TTC549 (cell line): Measurements from ENCODE around the gene AKT3.
A peak's percentile ranks its signal among the peaks of the same experiment; 100 is the strongest.

ENCODE experiments used
- FAIRE-seq: peaks from 2 replicates; lab custom pipeline; 2012; peaks lifted over from hg19 to GRCh38; lab: Jason Lieb, UNC

The AKT3 gene

GRCh38 chr1:243550276-243550675, 299.8 kb downstream of the AKT3 start:
- FAIRE-seq = no peak

DNA sequence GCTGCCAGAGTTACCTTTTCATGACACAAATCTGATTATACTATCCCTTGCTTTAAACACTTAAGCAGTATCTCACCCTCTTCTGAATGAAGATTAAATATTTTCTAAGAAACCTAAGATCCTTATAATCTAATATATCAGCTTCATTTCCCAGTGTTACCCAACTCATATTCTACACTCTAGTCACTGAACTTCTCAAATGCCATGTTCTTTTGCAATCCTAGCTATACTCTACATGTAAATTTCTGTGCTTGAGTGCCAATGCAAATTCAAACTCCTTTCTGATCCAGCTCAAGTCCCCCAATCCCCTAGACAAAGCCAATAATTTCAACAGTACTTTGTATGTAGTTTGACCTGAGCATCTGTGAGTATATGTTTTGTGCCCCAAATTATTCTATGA, 300.3 kb downstream of the AKT3 start:
- no peak for FAIRE-seq

DNA sequence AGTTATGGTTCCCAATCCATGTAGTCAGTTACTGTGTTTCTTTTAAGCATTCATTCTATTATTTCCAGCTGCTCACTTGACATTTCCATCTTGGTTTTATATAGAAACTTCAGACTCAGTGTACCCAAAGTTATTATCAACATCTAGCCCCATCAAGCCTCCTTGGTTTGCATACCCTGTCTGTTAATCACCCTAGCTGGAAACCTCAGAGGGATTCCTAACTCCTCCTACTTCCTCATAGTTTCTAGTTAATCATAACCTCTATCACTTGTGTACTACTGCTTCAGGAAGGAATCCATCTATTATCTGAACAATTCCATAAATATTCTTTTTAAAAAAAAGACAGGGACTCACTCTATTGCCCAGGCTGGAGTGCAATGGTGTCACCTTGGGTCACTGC, 300.9 kb downstream of the AKT3 start:
- no peak for FAIRE-seq

GRCh38 chr1:243548516-243548915, 301.5 kb downstream of the AKT3 start:
- FAIRE-seq = no peak

- FAIRE-seq = no peak
These were observed 302.2 kb downstream of the AKT3 start for GRCh38 chr1:243547891-243548290.

GRCh38 chr1:243546457-243546856, 303.6 kb downstream of the AKT3 start:
- no peak for FAIRE-seq

DNA sequence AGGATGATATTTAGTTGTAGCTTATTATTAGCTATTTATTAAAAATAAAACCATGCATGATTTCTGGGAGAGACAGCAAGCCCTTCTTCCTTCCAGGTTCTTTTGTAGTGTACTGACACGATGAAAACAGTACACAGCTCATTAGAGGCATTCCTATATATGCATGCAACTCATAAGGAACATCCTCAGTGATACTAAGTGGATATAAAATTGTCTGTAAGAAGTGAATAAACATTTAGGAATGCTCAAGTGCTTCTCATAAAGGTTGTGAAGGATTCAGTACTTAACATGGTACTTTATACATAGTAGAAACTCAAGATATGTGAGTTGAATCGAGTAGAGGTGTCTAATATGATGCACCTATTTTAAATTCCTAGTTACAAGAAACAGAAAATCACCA, 306.5 kb downstream of the AKT3 start:
- FAIRE-seq = no peak

- no peak for FAIRE-seq
These were observed 307.2 kb downstream of the AKT3 start for GRCh38 chr1:243542739-243543415.

- peak; percentile 32 for FAIRE-seq
These were observed 310.4 kb downstream of the AKT3 start for GRCh38 chr1:243539636-243540035.

- peak; percentile 98 for FAIRE-seq
These were observed 315.0 kb downstream of the AKT3 start for GRCh38 chr1:243535014-243535413.

DNA sequence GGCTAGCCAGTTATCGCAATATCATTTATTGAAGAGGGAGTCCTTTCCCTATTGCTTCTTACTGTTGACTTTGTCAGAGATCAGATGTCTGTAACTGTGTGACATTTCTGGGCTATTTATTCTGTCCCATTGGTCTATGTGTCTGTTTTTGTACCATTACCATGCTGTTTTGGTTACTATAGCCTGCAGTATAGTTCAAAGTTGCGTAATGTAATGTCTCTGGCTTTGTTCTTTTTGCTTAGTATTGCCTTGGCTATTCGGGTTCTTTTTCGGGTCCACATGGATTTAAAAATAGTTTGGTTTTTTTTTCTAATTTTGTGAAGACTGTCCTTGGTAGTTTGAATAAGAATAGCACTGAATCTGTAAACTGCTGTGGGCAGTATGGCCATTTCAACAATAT, 320.5 kb downstream of the AKT3 start:
- no peak for FAIRE-seq

GRCh38 chr1:243528459-243529121, 321.5 kb downstream of the AKT3 start:
- no peak for FAIRE-seq

DNA sequence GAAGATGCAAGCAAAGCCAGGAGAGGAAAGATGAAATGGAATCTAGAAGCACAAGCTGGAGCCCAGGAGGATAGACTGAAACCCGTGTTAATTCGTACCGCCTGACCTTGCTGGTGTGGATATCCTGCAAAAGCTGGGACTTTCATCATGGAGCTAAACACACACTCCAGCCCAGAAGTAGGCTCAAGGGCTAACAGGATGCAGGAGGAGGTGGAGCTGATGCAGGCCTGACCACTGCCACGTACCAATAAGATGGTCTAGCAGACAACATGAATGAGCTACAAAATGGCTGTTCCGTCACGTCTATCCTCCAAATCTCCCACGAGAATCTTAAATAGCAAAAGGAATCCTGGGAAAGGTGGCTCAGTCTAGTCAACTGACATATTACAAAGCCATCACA, 323.9 kb downstream of the AKT3 start:
- FAIRE-seq = no peak

- FAIRE-seq = no peak
These were observed 325.0 kb downstream of the AKT3 start for GRCh38 chr1:243525085-243525487.

- FAIRE-seq = no peak
These were observed 326.3 kb downstream of the AKT3 start for GRCh38 chr1:243523766-243524165.

GRCh38 chr1:243520831-243521230, 329.2 kb downstream of the AKT3 start:
- no peak for FAIRE-seq

- FAIRE-seq = no peak
These were observed 335.1 kb downstream of the AKT3 start for GRCh38 chr1:243514927-243515326.

DNA sequence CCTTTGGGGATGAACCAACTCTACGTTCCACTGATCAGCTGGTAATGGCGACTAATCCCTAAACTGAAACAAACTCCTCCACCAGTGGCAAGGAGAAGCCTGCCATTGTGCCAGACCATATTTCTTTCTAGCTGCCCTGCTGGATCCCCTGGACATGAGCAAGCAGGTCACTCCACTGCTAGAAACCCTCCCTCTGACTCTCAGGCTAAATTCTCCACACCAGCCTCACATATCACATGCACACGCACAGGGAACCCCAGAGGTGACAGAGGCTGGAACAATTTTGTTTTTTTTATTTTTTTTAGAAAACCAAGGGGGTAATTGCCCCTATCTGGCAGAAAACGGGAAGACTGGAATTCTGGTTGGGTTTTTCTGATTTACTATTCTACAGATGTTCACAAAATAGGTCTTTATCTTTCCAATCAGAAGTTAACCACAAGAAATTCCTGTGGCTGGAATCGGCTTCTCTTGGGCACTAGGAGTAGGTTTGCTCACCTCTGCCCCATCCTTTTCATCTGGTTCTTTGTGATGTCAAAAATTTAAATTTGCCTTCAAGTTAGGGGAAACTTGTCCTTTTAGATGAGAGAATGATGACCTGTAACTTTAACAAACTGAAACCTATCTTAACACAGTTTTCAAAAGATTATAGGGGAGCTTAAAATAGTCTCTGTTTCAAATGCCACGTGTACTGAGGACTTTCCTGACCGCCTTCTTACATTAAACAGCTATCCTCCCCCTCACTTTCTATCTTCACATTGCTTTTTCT, 336.1 kb downstream of the AKT3 start:
- FAIRE-seq = no peak

- no peak for FAIRE-seq
These were observed 339.1 kb downstream of the AKT3 start for GRCh38 chr1:243510928-243511327.

GRCh38 chr1:243508943-243509342, 341.1 kb downstream of the AKT3 start:
- FAIRE-seq = no peak

GRCh38 chr1:243508303-243508713, 341.7 kb downstream of the AKT3 start:
- FAIRE-seq = no peak

DNA sequence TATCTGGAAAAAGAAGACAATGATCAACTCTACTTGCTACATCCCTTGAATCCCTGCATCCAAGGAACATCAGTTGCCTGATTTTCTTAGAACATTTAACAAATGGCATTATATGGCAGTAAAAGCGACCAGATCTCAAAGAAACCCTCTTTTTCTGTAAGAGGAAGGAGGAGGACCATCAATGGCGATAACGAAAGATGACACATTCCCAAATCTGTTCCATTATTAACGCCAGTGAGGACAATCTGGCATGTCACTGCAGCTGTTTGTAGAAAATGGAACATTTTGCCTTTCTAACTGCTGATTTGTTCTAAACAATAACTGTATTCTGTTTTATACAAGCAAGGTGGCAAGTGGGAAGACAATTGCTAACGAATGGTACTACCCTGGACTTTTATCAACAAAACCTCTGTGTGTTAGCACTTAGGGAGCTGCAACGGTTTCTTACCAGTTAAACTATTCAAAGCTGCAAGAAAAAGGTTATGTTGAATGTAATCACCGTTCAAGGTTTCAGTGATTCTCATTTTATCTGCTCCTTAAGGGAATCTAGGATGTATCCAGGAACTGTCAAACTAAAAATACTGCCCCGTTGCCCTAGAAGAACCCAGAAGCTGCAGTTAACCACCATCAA, 342.3 kb downstream of the AKT3 start:
- FAIRE-seq = no peak
